IPS-18a (cell line): ENCODE results near the gene SND1.

Source experiments
- H3K27ac ChIP-seq: one replicate; pipeline ENCODE4 v1.5.1; 2013; ENCODE audit warnings: low read length
- H3K27me3 ChIP-seq: one replicate; pipeline ENCODE4 v1.6.1; 2013; ENCODE audit warnings: mild to moderate bottlenecking, low read length; ENCODE audit not compliant: control insufficient read depth, insufficient read depth
- H3K36me3 ChIP-seq: one replicate; pipeline ENCODE4 v1.6.1; 2013; ENCODE audit warnings: low read depth, low read length; ENCODE audit not compliant: control insufficient read depth
- H3K4me1 ChIP-seq: one replicate; pipeline ENCODE4 v1.6.1; 2013; ENCODE audit warnings: low read depth, low read length; ENCODE audit not compliant: control insufficient read depth
- H3K4me3 ChIP-seq: one replicate; pipeline ENCODE4 v1.5.1; 2013; ENCODE audit warnings: low read length
- H3K9ac ChIP-seq: one replicate; pipeline ENCODE4 v1.6.1; 2013; ENCODE audit warnings: mild to moderate bottlenecking, low read length, moderate library complexity
- H3K9me3 ChIP-seq: one replicate; pipeline ENCODE4 v1.6.1; 2013; ENCODE audit warnings: low read depth, low read length; ENCODE audit not compliant: control insufficient read depth

The SND1 gene

DNA sequence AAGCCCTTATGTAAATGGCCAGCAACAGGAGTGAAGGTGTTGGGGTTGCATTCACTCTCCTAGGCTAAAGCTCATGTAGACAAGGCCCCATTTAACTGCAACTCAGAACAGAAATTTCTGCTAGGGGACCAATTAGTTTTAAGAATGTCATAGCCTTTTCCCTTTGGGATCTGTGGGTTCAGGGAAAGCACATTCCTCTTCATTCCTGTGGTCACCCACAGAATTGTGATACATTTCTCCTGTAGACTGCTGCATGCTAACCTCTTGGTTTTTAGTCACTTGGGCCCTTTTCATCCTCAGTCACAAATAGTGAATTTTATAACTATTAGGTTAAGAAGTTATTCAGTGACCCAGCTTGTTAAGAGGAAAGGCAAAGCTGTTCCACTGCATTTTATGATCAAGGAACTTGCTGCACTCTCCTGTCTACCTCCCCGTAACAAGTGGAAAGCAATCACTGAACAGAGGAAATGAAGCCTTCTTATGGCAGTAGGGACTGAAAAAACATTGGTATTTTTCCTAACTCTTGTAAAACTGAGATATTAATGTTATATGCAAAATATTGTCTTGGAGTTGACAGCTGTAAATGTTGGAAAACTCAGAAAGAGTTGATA lies 124.9 kb downstream of the SND1 start:
- Histone ChIP-seq H3K9ac (no peak overlapping the region), H3K36me3 (no peaks in the 10 kb centered on the region), H3K27me3 (no peaks in the 10 kb centered on the region), H3K9me3 (no peaks in the 10 kb centered on the region), H3K4me3 (no peak overlapping the region), H3K27ac (no peak overlapping the region), H3K4me1 (peaks cover 15% of the 10 kb centered on the region)

DNA sequence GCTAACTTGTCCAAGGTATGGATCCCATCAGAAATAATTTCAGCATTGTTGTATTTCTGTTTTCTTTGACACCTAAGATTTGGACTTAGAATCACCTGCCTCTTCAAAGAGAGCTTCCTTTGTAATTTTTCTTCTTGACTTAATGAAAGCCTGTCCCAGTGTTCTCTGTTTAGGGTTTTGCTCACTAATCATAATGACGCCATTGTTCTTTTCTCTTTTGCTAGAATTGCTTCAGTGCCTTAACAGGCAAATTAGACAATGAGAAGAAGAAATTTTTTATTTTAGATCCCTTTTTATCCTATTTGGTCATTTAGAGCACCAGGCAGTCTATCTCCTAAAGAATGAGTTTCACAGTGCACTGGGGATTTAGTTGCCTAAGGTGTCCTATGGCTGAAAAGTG lies 128.5 kb downstream of the SND1 start:
- no peaks in the 10 kb centered on the region for H3K27me3 ChIP-seq
- no peaks in the 10 kb centered on the region for H3K9me3 ChIP-seq
- H3K27ac ChIP-seq: no peak overlapping the region
- H3K4me1 ChIP-seq: peaks cover 25% of the 10 kb centered on the region
- H3K9ac ChIP-seq: no peak overlapping the region
- H3K36me3 ChIP-seq: no peaks in the 10 kb centered on the region
- H3K4me3 ChIP-seq: no peak overlapping the region

DNA sequence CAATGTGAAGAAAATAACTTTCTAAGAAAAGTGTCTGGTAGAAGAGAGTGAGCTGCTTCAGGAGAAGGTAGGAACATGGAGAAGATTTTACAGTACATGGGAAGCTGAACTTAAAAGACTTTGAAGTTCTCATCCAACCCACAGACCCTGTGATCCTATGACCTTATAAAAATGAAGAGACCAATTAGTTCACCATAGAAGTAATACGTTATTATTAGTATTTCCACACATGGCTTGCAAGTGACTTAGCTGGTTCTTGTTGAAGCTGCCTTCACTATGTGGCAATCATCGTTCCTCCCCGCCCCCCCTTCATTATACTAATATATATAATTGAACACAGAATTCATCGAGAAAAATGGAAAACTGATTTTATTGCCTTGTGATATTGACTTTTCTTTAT lies 129.1 kb downstream of the SND1 start:
- H3K4me3 ChIP-seq: no peak overlapping the region

DNA sequence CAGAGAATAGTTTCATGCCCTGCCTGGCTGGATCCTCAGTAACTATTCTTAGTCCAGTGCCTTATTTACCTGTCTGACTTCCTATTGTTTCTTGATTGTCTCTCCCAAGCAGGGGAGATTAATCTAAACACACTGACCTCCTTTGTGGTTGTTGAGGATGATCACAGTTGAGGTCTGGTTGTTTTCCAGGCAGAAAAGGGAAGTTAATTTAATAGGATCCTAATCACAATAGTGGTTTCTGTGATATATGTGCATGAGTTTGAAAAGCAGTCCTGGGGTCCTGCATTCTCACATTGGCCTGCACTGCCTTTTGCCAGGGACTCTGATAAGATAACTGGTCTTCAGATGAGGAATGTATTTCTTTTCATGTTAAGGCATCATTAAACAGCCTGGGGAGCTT lies 130.1 kb downstream of the SND1 start:
- no peak overlapping the region for H3K4me3 ChIP-seq
- H3K9ac ChIP-seq: no peak overlapping the region
- peaks cover 25% of the 10 kb centered on the region for H3K4me1 ChIP-seq
- no peak overlapping the region for H3K27ac ChIP-seq
- H3K27me3 ChIP-seq: no peaks in the 10 kb centered on the region
- H3K36me3 ChIP-seq: no peaks in the 10 kb centered on the region
- H3K9me3 ChIP-seq: no peaks in the 10 kb centered on the region

More for the DNA sequence above, 129.1 kb downstream of the SND1 start:
- Histone ChIP-seq H3K27me3 (no peaks in the 10 kb centered on the region), H3K4me1 (peaks cover 25% of the 10 kb centered on the region), H3K9ac (no peak overlapping the region), H3K9me3 (no peaks in the 10 kb centered on the region), H3K27ac (no peak overlapping the region), H3K36me3 (no peaks in the 10 kb centered on the region)

DNA sequence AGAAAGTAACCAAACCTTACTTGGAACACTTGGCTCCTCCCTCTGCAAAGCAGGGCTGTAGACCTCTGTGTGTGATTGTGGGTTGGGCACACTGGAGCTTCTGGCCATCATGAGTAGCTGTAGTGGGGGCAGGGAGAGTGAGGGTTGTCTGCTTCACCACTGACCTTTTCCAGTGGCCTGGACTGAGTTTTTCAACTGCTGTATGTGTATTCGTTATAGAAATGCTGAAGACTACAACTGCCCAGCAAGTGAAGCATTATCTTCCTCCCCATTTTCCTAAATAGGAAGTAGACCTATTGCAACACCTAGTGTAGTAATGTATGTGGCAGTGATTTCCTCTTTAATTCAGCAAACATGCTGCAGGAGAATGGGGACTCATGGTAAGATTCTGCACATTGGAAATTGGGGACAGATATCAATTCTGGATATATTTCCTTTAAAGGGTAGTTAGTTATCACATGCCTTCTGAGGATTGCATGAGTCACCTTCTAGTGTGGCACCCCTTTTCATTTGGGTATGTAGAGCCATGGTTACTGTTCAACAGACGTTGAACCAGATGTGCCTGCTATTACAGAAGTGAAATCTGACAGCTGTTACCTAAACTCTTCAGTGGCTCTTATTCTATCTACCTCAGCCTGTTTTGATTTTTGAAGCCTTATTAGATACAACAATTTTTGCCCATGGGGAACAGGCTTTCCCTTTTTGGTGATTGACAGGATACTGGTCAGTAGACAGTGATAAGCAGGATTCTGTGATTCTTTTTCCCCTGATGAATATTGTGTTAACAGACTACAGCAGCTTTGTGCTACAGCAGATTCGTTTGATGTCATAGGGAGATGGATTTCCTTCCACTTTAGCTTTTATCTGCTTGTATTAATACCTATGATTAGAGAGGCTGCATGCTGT lies 130.9 kb downstream of the SND1 start:
- Histone ChIP-seq H3K9ac (no peak overlapping the region), H3K4me1 (peaks cover 25% of the 10 kb centered on the region), H3K27me3 (no peaks in the 10 kb centered on the region), H3K36me3 (no peaks in the 10 kb centered on the region), H3K27ac (no peak overlapping the region), H3K4me3 (no peak overlapping the region), H3K9me3 (no peaks in the 10 kb centered on the region)

DNA sequence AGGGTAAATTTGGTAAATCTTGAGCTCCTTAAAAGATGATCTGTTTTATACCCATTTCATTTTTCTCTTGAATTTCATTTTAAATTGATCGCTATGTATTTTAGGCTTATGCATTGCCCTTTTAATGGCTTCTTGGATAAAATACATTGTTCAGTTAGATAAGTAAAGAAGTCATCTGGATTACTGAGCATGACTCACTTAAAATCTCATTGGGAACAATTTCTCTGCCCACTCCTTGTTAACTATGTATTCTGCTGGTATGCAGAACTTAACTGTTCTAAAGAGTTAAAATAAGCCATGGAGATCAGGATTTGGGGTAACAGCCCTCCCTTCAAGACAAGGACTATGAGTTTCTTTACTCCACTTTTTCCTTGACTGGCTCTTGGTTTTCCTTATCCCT lies 134.2 kb downstream of the SND1 start:
- peaks cover 18% of the 10 kb centered on the region for H3K4me1 ChIP-seq
- H3K9ac ChIP-seq: no peak overlapping the region
- H3K27me3 ChIP-seq: no peaks in the 10 kb centered on the region
- no peak overlapping the region for H3K4me3 ChIP-seq
- H3K36me3 ChIP-seq: no peaks in the 10 kb centered on the region
- no peaks in the 10 kb centered on the region for H3K9me3 ChIP-seq
- H3K27ac ChIP-seq: no peak overlapping the region

DNA sequence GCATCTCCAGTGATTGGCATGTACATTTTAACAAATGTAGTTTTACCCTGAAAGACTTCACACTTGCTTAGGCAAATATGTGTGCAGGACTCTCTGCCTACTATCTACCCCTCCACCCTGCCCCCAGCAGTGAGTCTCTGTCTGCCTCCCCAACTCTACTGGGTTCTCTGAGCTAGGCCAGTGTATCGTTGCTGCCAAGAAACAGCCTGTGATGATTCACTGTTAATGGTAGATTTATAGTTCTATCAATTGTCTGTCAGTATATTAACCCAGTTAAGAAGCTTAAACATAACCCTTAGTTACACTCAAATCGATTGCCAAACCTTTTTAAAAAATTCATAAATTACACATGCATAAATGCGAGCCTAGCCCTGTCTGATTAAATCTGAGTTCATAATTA lies 137.0 kb downstream of the SND1 start:
- Histone ChIP-seq H3K36me3 (no peaks in the 10 kb centered on the region), H3K27me3 (no peaks in the 10 kb centered on the region), H3K4me3 (no peak overlapping the region), H3K9me3 (no peaks in the 10 kb centered on the region), H3K9ac (no peak overlapping the region), H3K27ac (no peak overlapping the region), H3K4me1 (no peaks in the 10 kb centered on the region)

DNA sequence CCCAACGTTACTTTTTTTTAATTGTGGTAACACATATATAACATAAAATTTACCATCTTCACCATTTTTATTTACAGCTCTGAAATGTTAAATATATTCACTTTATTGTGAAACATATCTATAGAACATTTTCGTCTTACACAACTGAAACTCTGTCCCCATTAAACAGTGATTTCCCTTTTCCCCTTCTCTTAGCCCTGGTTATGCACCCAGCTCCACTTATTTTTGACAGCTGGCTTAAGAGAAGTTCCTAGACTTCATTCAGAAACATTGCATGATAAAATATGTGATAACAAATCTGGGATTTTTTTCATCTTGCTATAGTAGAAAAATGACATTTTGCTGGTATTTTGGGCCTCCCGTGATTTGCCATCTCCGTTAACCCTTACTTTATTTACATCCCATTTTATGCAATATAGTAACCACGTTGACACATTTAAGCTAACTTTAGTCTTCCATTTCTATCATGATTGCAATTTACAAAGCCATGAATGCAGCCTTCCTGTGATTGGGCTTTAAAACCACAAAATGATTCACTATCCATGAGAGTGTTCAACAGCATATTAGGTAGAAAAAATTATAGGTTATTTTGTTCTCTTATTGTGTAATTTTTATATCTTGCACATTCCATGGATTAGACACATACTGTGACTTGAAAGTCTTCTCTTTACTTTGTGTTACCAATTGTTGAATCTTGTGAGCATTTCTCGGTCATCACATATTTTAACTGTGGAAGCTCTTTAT lies 139.6 kb downstream of the SND1 start:
- Histone ChIP-seq H3K4me3 (no peak overlapping the region), H3K27ac (no peak overlapping the region), H3K27me3 (no peaks in the 10 kb centered on the region), H3K9ac (no peak overlapping the region), H3K4me1 (no peaks in the 10 kb centered on the region), H3K36me3 (no peaks in the 10 kb centered on the region), H3K9me3 (no peaks in the 10 kb centered on the region)

DNA sequence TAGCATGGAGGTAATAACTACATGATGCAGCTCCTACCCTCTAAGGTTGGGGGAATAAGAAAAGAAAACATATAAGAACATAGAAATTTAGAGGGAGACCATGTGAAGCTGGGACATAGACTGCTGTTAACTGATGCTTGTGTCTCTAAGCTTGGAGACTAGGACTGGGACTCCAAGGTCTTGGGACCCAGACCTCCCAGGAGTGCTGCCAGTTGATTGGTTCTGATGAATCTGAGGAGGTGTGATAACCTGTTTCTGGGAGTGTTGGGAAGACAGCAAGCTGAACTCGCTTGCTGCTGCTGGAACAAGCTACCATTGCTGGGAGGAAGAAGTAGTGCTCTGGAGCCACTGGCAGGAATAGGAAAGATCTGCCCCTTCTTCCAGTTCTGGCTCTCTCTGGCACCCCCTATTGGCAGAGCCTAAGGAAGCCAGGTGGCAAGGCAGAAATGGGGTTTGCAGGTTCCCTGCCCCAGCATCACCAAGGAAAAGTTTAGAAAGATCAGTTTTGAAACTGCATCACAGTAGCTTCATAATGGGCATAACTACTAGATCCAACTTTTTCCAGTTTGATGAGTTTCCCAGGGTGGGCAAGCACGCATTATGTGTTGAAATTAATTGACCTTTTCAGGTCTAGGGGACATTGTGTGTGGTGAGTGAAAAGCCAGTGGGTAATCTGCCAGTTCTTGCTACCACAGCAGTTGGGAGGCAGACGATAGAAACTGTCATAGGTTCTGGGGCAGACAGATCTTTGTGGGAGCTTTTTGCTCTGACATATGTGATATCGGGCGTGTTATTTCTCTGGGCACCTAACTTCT lies 140.7 kb downstream of the SND1 start:
- Histone ChIP-seq H3K36me3 (no peaks in the 10 kb centered on the region), H3K9ac (no peak overlapping the region), H3K9me3 (no peaks in the 10 kb centered on the region), H3K27ac (no peak overlapping the region), H3K27me3 (no peaks in the 10 kb centered on the region), H3K4me1 (peaks cover 7% of the 10 kb centered on the region), H3K4me3 (no peak overlapping the region)

DNA sequence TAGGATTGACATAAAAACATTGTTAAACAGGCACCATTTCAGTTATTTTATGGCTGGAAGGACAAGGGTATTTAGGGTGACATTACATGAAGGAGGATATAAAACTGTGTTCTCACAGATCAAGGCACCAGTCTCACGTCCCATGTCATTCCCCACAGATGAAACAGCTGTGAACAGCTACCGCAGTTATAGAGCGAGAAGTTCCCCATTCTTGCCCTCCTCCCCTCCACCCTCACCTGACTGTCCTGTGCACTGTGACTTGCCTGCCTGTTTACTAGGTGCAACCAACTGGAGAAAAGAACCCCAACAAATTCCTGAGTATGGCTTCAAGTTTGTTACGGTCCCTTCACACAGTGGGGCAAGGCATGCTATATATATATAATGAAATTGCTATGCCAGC lies 141.6 kb downstream of the SND1 start:
- no peak overlapping the region for H3K27ac ChIP-seq
- H3K27me3 ChIP-seq: no peaks in the 10 kb centered on the region
- no peaks in the 10 kb centered on the region for H3K9me3 ChIP-seq
- H3K4me1 ChIP-seq: peaks cover 16% of the 10 kb centered on the region
- no peak overlapping the region for H3K4me3 ChIP-seq
- no peak overlapping the region for H3K9ac ChIP-seq
- H3K36me3 ChIP-seq: no peaks in the 10 kb centered on the region

DNA sequence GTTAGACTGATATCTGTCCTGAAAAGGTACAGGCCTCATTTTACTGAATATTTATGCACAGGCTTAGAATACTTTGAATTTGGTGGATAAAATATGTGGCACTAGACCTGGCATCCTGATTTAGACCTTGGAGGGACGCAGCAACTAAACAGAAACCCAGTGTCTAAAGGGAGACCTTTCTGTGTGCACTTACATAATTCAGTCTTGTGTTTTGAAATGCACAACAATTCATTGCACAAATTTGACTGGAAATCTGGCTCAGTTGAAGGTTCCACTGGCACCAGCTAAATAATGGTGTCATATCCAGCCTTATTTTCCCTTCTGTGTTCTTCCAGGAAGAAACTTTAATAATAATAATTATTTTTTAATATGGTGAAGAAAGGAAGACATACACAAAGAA lies 142.1 kb downstream of the SND1 start:
- Histone ChIP-seq H3K9me3 (no peaks in the 10 kb centered on the region), H3K27ac (no peak overlapping the region), H3K4me3 (no peak overlapping the region), H3K4me1 (peaks cover 21% of the 10 kb centered on the region), H3K36me3 (no peaks in the 10 kb centered on the region), H3K9ac (no peak overlapping the region), H3K27me3 (no peaks in the 10 kb centered on the region)
